Astrocyte of the spinal cord (primary cell): ENCODE measurements around the gene S100A12.

Source experiments
- DNase-seq: peaks from one replicate; pipeline ENCODE4 v3.0.0; 2011; ENCODE audit warnings: low read depth, low spot score
- H3K4me3 ChIP-seq: 2 replicates; pipeline ENCODE4 v1.5.1; 2011; ENCODE audit warnings: low read depth, mild to moderate bottlenecking, low read length, moderate library complexity
- in situ Hi-C: cut with HindIII; loops from 2 replicates; pipeline ENCODE4 v1.10.0; 2017; ENCODE audit warnings: low sequenced_read_pairs
- TF ChIP-seq, protein P1 (sequence below): IDR thresholded peaks from 2 replicates; pipeline ENCODE4 v1.5.1; 2012; ENCODE audit warnings: low read depth, mild to moderate bottlenecking, low read length, inconsistent platforms

The S100A12 gene

DNA sequence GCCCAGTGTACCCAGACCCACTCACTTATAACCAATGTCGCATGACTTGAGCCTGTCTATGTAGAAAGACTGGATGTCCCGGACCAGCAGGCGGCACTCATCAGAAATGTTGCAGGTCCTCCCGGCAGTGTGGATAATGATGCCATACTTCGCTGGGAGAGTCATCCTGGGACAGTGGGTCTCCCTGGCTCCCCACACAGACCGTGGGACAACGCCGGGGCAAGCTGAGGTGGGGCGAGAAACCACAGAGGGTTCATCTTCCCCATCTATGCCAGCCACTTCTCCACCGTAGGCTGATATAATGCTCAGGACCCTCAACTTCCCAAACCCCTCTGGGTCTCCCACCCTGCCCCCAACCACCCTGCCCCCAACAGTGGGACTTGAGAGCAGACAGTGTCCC is 35.1 kb downstream of the S100A12 start:
- no peak for DNase-seq
- in situ Hi-C loops, result no loop called here

DNA sequence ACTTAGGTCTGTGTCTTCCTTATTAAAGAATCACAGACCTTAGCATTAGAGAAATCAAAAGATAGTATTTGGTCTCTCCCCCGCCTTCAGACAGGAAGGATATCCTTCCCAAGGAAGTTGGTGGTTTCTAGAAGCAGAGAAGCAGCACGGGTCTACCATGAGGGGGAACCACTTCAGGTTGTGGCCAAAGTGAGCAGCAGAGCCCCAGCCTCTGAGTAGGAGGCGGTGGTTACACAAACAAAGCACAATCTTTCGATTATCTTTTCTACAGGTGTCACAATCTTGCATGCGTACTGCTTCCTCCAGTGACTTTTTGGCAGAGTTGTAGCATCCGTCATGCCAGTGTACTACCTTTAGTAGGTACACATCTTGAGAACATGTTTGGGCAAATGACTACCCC is 35.6 kb downstream of the S100A12 start:
- TF ChIP-seq, protein P1, sequence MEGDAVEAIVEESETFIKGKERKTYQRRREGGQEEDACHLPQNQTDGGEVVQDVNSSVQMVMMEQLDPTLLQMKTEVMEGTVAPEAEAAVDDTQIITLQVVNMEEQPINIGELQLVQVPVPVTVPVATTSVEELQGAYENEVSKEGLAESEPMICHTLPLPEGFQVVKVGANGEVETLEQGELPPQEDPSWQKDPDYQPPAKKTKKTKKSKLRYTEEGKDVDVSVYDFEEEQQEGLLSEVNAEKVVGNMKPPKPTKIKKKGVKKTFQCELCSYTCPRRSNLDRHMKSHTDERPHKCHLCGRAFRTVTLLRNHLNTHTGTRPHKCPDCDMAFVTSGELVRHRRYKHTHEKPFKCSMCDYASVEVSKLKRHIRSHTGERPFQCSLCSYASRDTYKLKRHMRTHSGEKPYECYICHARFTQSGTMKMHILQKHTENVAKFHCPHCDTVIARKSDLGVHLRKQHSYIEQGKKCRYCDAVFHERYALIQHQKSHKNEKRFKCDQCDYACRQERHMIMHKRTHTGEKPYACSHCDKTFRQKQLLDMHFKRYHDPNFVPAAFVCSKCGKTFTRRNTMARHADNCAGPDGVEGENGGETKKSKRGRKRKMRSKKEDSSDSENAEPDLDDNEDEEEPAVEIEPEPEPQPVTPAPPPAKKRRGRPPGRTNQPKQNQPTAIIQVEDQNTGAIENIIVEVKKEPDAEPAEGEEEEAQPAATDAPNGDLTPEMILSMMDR, result no peak
- DNase-seq, result no peak
- H3K4me3 ChIP-seq, result no peak overlapping the region
- in situ Hi-C loops, result no loop called here

More for the DNA sequence above, 35.1 kb downstream of the S100A12 start:
- TF ChIP-seq, protein P1, result no peak
- H3K4me3 ChIP-seq, result no peak overlapping the region

DNA sequence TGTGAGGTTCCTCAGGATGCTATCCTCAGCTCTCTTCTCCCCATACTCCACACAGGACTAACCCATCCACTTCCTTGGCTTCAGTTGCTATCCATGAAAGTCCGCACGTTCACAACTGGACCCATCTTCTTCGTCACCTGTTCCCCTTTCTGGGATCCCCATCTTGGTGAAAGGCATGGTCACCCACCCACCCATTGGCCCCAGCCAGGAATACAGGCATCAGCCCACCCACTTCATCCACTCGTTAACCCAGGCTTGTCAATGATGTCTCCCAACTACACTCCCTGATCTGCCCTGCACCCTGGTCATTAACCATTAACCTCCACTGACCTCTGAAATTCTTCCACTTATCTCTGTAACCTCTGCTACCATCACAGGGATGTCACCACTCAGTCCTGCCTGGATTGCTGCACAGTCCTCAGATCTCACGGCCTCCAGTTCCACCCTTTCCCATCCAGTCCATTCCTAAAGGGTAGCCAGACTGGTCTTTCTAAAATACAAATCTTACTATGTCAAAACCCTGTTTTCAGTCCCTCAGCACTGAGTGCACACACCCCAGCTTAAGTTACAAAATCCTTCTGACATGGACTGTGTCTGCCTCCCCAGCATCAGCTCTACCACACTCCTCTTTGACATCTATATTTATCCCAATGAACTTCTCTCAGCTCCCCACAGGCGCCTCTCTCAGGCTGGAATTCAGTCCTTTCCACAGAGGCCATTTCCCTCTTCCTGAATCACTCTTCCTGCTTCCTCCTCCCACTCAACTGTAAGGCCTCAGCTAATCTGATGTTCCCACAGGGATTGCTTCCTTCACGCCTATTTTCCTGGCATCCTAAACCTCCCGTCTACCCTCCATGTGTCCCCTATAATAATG is 37.2 kb downstream of the S100A12 start:
- TF ChIP-seq, protein P1, result no peak
- no peak for DNase-seq
- no peak overlapping the region for H3K4me3 ChIP-seq
- in situ Hi-C loops, result no loop called here

DNA sequence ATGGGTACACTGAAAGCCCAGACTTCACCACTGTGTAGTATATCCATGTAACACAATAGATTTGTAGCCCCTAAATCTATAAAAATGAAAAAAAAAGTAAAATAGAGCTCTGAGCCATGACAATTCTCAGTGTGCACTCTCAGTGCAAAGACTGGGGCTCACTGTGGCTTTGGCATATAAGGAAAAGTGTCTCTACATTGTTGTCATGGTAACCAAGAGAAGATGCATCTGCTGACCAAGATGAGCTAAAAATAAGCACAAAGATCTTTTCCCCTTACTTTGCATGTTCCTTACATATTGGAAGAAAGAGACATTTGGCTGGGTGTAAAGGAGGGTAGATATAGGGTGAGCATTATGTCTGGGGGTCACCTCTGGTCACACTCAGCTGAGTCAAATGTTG is 38.8 kb downstream of the S100A12 start:
- TF ChIP-seq, protein P1, result no peak
- DNase-seq, result no peak
- in situ Hi-C loops, result no loop called here
- H3K4me3 ChIP-seq, result no peak overlapping the region

DNA sequence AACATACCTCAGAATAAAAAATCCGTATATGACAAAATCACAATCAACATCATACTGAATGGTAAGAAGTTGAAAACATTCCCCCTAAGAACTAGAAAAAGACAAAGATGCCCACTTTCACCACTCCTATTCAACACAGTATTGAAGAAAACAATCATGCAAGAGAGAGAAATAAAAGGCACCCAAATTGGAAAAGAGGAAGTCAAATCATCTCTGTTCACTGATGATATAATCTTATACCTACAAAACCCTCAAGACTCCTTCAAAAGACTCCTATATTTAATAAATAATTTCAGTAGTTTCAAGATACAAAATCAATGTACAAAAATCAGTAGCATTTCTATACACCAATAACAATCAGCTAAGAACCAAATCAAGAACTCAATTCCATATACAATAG is 41.5 kb downstream of the S100A12 start:
- TF ChIP-seq, protein P1, result no peak
- no peak for DNase-seq
- H3K4me3 ChIP-seq, result no peak overlapping the region
- in situ Hi-C loops, result no loop called here

DNA sequence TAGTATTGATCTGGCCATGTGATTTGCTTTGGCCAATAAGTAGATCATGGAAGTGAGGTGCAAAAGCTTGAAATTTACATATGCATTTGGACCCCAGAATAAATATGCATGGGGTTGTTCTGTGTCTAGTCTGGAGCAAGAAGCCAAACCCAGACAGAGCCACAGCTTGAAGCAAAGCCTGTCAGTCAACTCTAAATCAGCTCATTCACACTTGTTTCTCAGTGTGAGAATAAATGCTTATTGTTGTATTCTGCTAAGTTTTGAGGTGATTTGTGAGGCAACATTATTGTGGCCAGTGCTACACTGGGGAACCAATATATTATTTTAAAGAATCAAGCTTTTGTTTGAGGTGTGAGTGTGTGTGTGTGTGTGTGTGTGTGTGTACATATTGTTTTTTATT is 50.5 kb downstream of the S100A12 start:
- in situ Hi-C loops, result no loop called here
- TF ChIP-seq, protein P1, result no peak
- DNase-seq, result no peak
- H3K4me3 ChIP-seq, result no peak overlapping the region
